HepG2 (cell line): ENCODE results near the gene EPN2.

Experiments
- ATF3 ChIP-seq: sonication (generic); formaldehyde crosslinking; IDR thresholded peaks from 2 replicates; pipeline ENCODE4 v1.4.0; 2020; ENCODE audit warnings: missing genetic modification reagents
- BRF2 ChIP-seq: sonication (generic); formaldehyde crosslinking; IDR thresholded peaks from 2 replicates; pipeline ENCODE4 v1.8.1; 2022; ENCODE audit warnings: mild to moderate bottlenecking, missing genetic modification reagents
- CTCF ChIP-seq: sonication (generic); formaldehyde crosslinking; IDR thresholded peaks from 2 replicates; pipeline ENCODE4 v1.5.0; 2020; ENCODE audit warnings: mild to moderate bottlenecking, missing genetic modification reagents, moderate library complexity
- HNRNPH1 ChIP-seq: fragments of 200-400 bp; formaldehyde crosslinking; optimal IDR thresholded peaks from 2 replicates; pipeline ENCODE3; 2017; ENCODE audit warnings: mild to moderate bottlenecking, low read depth, low read length
- IRF1 ChIP-seq: sonication (generic); formaldehyde crosslinking; IDR thresholded peaks from 2 replicates; pipeline ENCODE4 v1.4.0; 2020; ENCODE audit warnings: low read depth, mild to moderate bottlenecking, missing genetic modification reagents
- LRRFIP1 ChIP-seq: sonication (generic); formaldehyde crosslinking; conservative IDR thresholded peaks from 2 replicates; pipeline ENCODE4 v1.4.0; 2020; ENCODE audit warnings: missing genetic modification reagents
- MTA1 ChIP-seq: sonication (generic); formaldehyde crosslinking; IDR thresholded peaks from 2 replicates; pipeline ENCODE4 v1.4.0; 2020; ENCODE audit warnings: missing genetic modification reagents, mild to moderate bottlenecking, borderline replicate concordance
- NFE2L1 ChIP-seq: sonication (generic); formaldehyde crosslinking; IDR thresholded peaks from 2 replicates; pipeline ENCODE4 v1.4.0; 2020; ENCODE audit warnings: missing genetic modification reagents, mild to moderate bottlenecking, borderline replicate concordance
- NFYC ChIP-seq: IDR thresholded peaks from 2 replicates; pipeline ENCODE4 v1.6.1; 2016; ENCODE audit warnings: missing genetic modification reagents, missing compliant biosample characterization
- THAP8 ChIP-seq: sonication (generic); formaldehyde crosslinking; IDR thresholded peaks from 2 replicates; pipeline ENCODE4 v1.5.1; 2020; ENCODE audit warnings: missing genetic modification reagents, mild to moderate bottlenecking, borderline replicate concordance
- ZNF280D ChIP-seq: sonication (generic); formaldehyde crosslinking; IDR thresholded peaks from 2 replicates; pipeline ENCODE4 v1.5.1; 2020; ENCODE audit warnings: mild to moderate bottlenecking, missing genetic modification reagents
- ZNF331 ChIP-seq: sonication (generic); formaldehyde crosslinking; IDR thresholded peaks from 2 replicates; pipeline ENCODE4 v1.4.0; 2020; ENCODE audit warnings: missing genetic modification reagents
- ZSCAN12 ChIP-seq: sonication (generic); formaldehyde crosslinking; IDR thresholded peaks from 2 replicates; pipeline ENCODE4 v1.9.0; 2021; ENCODE audit warnings: mild to moderate bottlenecking, missing genetic modification reagents

GRCh38 chr17:19244781-19245180 lies 7.6 kb downstream of the EPN2 start:
- TF ChIP-seq BRF2 (CRISPR knock-in tag) (no peak), CTCF (no peak), ZNF331 (CRISPR knock-in tag) (no peak), LRRFIP1 (CRISPR knock-in tag) (no peak), ATF3 (no peak), IRF1 (CRISPR knock-in tag) (no peak), NFYC (CRISPR knock-in tag) (no peak), HNRNPH1 (no peak), THAP8 (CRISPR knock-in tag) (no peak), MTA1 (CRISPR knock-in tag) (no peak), NFE2L1 (CRISPR knock-in tag) (no peak), ZNF280D (CRISPR knock-in tag) (no peak), ZSCAN12 (CRISPR knock-in tag) (no peak)
